ENCODE measurements around the gene PLAAT2. TPM values are rescaled to one million over a fixed set of nuclear protein-coding genes. Genes with fewer than 3 reads are reported as not detected.
"Not testable (repeated sequence)": the region's sequence is repeated elsewhere in the genome, so short reads cannot be mapped to it uniquely, and the experiment has no call there.

Gene PLAAT2
- total RNA-seq, 1 experiment from 2014 or later = not detected

- H3K36me3 ChIP-seq (ENCODE audit: insufficient read depth, low read length, poor library complexity, severe bottlenecking) = no peaks in the 10 kb centered on the region
- BruUV-seq (replicated peaks) = no TSS peak
- intact Hi-C loops (cut with micrococcal nuclease; ENCODE audit: unreplicated experiment) = no loop called here
- POLR2A ChIA-PET (ENCODE audit: low non-redundant PET) = no interaction called here
- no peak overlapping the region for H3K27ac ChIP-seq (ENCODE audit: low read depth, low read length, poor library complexity, severe bottlenecking)
- no peak for TF ChIP-seq CTCF (conservative IDR thresholded peaks at IDR 0.05; ENCODE audit: low read depth, low read length)
- no peak for TF ChIP-seq EZH2 (IDR thresholded peaks at IDR 0.05; ENCODE audit: borderline replicate concordance, low read depth, low read length, poor library complexity, severe bottlenecking)
- no peak for DNase-seq (ENCODE audit: low spot score)
- no peaks in the 10 kb centered on the region for H3K4me1 ChIP-seq (ENCODE audit: insufficient read depth, low read length, poor library complexity, severe bottlenecking)
- no peaks in the 10 kb centered on the region for H3K9me3 ChIP-seq (ENCODE audit: low read depth, low read length, poor library complexity, severe bottlenecking)
- H3K27me3 ChIP-seq (replicated peaks; ENCODE audit: insufficient read depth, low read depth, low read length, poor library complexity) = no peaks in the 10 kb centered on the region
- no peak overlapping the region for H3K4me3 ChIP-seq (ENCODE audit: low read depth, low read length, poor library complexity, severe bottlenecking)
- CTCF ChIA-PET = no interaction called here
These were observed 11.9 kb downstream of the PLAAT2 start for GRCh38 chr11:63551091-63551888.

DNA sequence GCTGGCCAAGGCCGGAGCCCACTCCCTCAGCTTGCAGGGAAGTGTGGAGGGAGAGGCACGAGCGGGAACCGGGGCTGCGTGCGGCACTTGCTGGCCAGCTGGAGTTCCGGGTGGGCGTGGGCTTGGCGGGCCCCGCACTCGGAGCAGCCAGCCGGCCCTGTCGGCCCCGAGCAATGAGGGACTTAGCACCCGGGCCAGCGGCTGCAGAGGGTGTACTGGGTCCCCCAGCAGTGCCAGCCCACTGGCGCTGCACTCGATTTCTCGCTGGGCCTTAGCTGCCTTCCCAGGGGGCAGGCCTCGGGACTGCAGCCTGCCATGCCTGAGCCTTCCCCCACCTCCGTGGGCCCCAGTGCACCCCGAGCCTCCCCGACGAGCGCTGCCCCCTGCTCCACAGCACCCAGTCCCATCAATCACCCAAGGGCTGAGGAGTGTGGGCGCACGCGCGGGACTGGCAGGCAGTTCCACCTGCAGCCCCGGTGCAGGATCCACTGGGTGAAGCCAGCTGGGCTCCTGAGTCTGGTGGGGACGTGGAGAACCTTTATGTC, 13.0 kb downstream of the PLAAT2 start:
- H3K27me3 ChIP-seq (replicated peaks; ENCODE audit: insufficient read depth, low read depth, low read length, poor library complexity); BruUV-seq (replicated peaks); H3K27ac ChIP-seq (ENCODE audit: low read depth, low read length, poor library complexity, severe bottlenecking); H3K4me1 ChIP-seq (ENCODE audit: insufficient read depth, low read length, poor library complexity, severe bottlenecking); intact Hi-C loops (cut with micrococcal nuclease; ENCODE audit: unreplicated experiment); H3K4me3 ChIP-seq (ENCODE audit: low read depth, low read length, poor library complexity, severe bottlenecking); CTCF ChIA-PET; H3K36me3 ChIP-seq (ENCODE audit: insufficient read depth, low read length, poor library complexity, severe bottlenecking); H3K9me3 ChIP-seq (ENCODE audit: low read depth, low read length, poor library complexity, severe bottlenecking); DNase-seq (ENCODE audit: low spot score); POLR2A ChIA-PET (ENCODE audit: low non-redundant PET): not testable (repeated sequence)

DNA sequence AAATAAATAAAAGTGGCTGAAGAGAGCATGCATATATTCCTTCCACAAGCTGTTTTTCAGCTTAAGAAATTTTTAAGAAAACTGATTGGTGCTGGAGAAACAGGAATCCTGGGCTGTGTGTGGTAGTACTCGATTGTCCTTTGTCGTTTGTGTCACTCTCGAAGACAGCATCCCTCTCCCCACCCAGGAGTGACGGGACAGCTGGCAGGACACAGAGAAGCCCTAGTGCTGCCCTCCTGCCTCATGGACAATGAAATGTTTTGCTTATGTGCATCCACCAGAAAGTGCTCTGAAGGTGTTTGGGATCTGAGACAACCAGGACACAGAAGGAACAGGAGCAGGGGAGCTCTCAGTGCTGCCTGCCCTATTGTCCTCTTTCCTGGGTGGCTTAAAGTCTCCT, 13.8 kb downstream of the PLAAT2 start:
- BruUV-seq (replicated peaks) = no TSS peak
- POLR2A ChIA-PET (ENCODE audit: low non-redundant PET) = interaction anchor here (0.6 kb wide), 1 partner anchor 113 kb away, joined by 3 read pairs; no protein-coding TSS in a partner anchor
- H3K27me3 ChIP-seq (replicated peaks; ENCODE audit: insufficient read depth, low read depth, low read length, poor library complexity) = no peaks in the 10 kb centered on the region
- no peaks in the 10 kb centered on the region for H3K9me3 ChIP-seq (ENCODE audit: low read depth, low read length, poor library complexity, severe bottlenecking)
- H3K4me3 ChIP-seq (ENCODE audit: low read depth, low read length, poor library complexity, severe bottlenecking) = no peak overlapping the region
- intact Hi-C loops (cut with micrococcal nuclease; ENCODE audit: unreplicated experiment) = no loop called here
- CTCF ChIA-PET = no interaction called here
- H3K4me1 ChIP-seq (ENCODE audit: insufficient read depth, low read length, poor library complexity, severe bottlenecking) = no peaks in the 10 kb centered on the region
- H3K27ac ChIP-seq (ENCODE audit: low read depth, low read length, poor library complexity, severe bottlenecking) = no peak overlapping the region
- no peaks in the 10 kb centered on the region for H3K36me3 ChIP-seq (ENCODE audit: insufficient read depth, low read length, poor library complexity, severe bottlenecking)
- DNase-seq (ENCODE audit: low spot score) = no peak
- no peak for TF ChIP-seq CTCF (conservative IDR thresholded peaks at IDR 0.05; ENCODE audit: low read depth, low read length)
- no peak for TF ChIP-seq EZH2 (IDR thresholded peaks at IDR 0.05; ENCODE audit: borderline replicate concordance, low read depth, low read length, poor library complexity, severe bottlenecking)

DNA sequence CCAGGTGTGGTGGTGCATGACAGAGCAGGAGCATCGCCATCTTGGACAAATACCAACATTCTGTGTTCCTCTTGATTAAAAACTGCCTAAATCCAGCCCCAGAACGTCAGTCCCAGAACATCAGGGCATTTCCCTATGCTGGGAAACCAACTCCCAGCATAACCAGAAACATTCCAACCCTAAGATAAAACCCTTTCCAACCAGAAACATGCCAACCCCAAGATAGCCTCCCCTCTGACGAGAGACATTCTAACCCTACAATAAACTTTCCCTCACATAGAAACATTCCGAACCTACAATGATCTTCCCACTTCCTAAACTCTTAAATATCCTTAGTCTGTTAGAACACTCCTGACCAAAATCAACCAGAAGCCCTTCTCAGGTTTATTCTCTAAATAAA, 15.0 kb downstream of the PLAAT2 start:
- intact Hi-C loops (cut with micrococcal nuclease; ENCODE audit: unreplicated experiment) = no loop called here
- H3K4me1 ChIP-seq (ENCODE audit: insufficient read depth, low read length, poor library complexity, severe bottlenecking) = no peaks in the 10 kb centered on the region
- H3K27ac ChIP-seq (ENCODE audit: low read depth, low read length, poor library complexity, severe bottlenecking) = no peak overlapping the region
- no peaks in the 10 kb centered on the region for H3K9me3 ChIP-seq (ENCODE audit: low read depth, low read length, poor library complexity, severe bottlenecking)
- no peaks in the 10 kb centered on the region for H3K27me3 ChIP-seq (replicated peaks; ENCODE audit: insufficient read depth, low read depth, low read length, poor library complexity)
- H3K36me3 ChIP-seq (ENCODE audit: insufficient read depth, low read length, poor library complexity, severe bottlenecking) = no peaks in the 10 kb centered on the region
- POLR2A ChIA-PET (ENCODE audit: low non-redundant PET) = no interaction called here
- CTCF ChIA-PET = no interaction called here
- DNase-seq (ENCODE audit: low spot score) = no peak
- H3K4me3 ChIP-seq (ENCODE audit: low read depth, low read length, poor library complexity, severe bottlenecking) = no peak overlapping the region
- BruUV-seq (replicated peaks) = no TSS peak
- TF ChIP-seq EZH2 (IDR thresholded peaks at IDR 0.05; ENCODE audit: borderline replicate concordance, low read depth, low read length, poor library complexity, severe bottlenecking) = no peak
- no peak for TF ChIP-seq CTCF (conservative IDR thresholded peaks at IDR 0.05; ENCODE audit: low read depth, low read length)
